NK-92 treated with Interleukin-12 subunit alpha and Interleukin-12 subunit beta, amount 100 ng/mL, for 24 hours (cell line): ENCODE results near the gene CCIN.
A peak's percentile ranks its signal among the peaks of the same experiment; 100 is the strongest.

Experiments
- DNase-seq: peaks from one replicate; lab custom pipeline; 2025; lab: John Stamatoyannopoulos, UW

Gene CCIN

GRCh38 chr9:36140086-36141084, 28.8 kb upstream of the CCIN start:
- DNase-seq = no peak

GRCh38 chr9:36141288-36141687, 27.9 kb upstream of the CCIN start:
- DNase-seq = no peak

- DNase-seq = no peak
These were observed 27.4 kb upstream of the CCIN start for GRCh38 chr9:36141761-36142160.

GRCh38 chr9:36142510-36143244, 26.5 kb upstream of the CCIN start:
- DNase-seq = no peak

- no peak for DNase-seq
These were observed 25.9 kb upstream of the CCIN start for GRCh38 chr9:36143245-36143641.

GRCh38 chr9:36144309-36145232, 24.6 kb upstream of the CCIN start:
- peak; percentile 50 for DNase-seq

- no peak for DNase-seq
These were observed 23.2 kb upstream of the CCIN start for GRCh38 chr9:36145970-36146369.

GRCh38 chr9:36146651-36147050, 22.5 kb upstream of the CCIN start:
- DNase-seq = no peak

- DNase-seq = no peak
These were observed 21.6 kb upstream of the CCIN start for GRCh38 chr9:36147441-36148175.

GRCh38 chr9:36148311-36149051, 20.7 kb upstream of the CCIN start:
- peak; percentile 78 for DNase-seq

GRCh38 chr9:36149197-36149596, 20.0 kb upstream of the CCIN start:
- DNase-seq = peak; percentile 21

GRCh38 chr9:36150574-36151315, 18.4 kb upstream of the CCIN start:
- no peak for DNase-seq

- DNase-seq = peak; percentile 89
These were observed 17.6 kb upstream of the CCIN start for GRCh38 chr9:36151316-36152210.

GRCh38 chr9:36152741-36153438, 16.3 kb upstream of the CCIN start:
- no peak for DNase-seq

- DNase-seq = no peak
These were observed 15.4 kb upstream of the CCIN start for GRCh38 chr9:36153746-36154145.

- DNase-seq = no peak
These were observed 14.7 kb upstream of the CCIN start for GRCh38 chr9:36154331-36154952.

GRCh38 chr9:36156116-36156515, 13.1 kb upstream of the CCIN start:
- DNase-seq = no peak

- no peak for DNase-seq
These were observed 11.1 kb upstream of the CCIN start for GRCh38 chr9:36158122-36158521.
